Activated CD4-positive, alpha-beta T cell treated with anti-CD3 and anti-CD28 coated beads, Interleukin-2, amount 10 ng/mL, durations not matched to agents 7 days and 5 days (primary cell): ENCODE data around the gene NBEAL1. TPM values are rescaled to one million over a fixed set of nuclear protein-coding genes. Genes with fewer than 3 reads are reported as not detected.
"Not testable (repeated sequence)": the region's sequence is repeated elsewhere in the genome, so short reads cannot be mapped to it uniquely, and the experiment has no call there.

Experiments used
- CTCF ChIA-PET: fragments of 350-600 bp; sonication (Branson Sonifier 250); formaldehyde crosslinking; loops from one replicate; lab custom pipeline; 2021; ENCODE audit warnings: antibody characterized with exemption; lab: Charles Lee
- POLR2A ChIA-PET: fragments of 350-600 bp; sonication (Branson Sonifier 250); formaldehyde crosslinking; loops from one replicate; lab custom pipeline; 2021; ENCODE audit warnings: antibody characterized with exemption; lab: Charles Lee
- DNase-seq: peaks from one replicate; pipeline ENCODE4 v3.0.0-alpha.2; 2020
- H3K27ac Mint-ChIP-seq: one replicate; pipeline ENCODE4 v1.8.0; 2021; ENCODE audit warnings: mild to moderate bottlenecking, moderate library complexity, mixed read lengths
- H3K27me3 Mint-ChIP-seq: one replicate; pipeline ENCODE4 v1.8.0; 2021; ENCODE audit warnings: mixed read lengths
- H3K36me3 Mint-ChIP-seq: one replicate; pipeline ENCODE4 v1.8.0; 2021; ENCODE audit warnings: low read depth, mixed read lengths
- H3K4me1 Mint-ChIP-seq: one replicate; pipeline ENCODE4 v1.8.0; 2021; ENCODE audit warnings: mixed read lengths
- H3K4me3 Mint-ChIP-seq: one replicate; pipeline ENCODE4 v1.8.0; 2021; ENCODE audit warnings: mild to moderate bottlenecking, moderate library complexity, mixed read lengths
- H3K9me3 Mint-ChIP-seq: one replicate; pipeline ENCODE4 v1.8.0; 2021; ENCODE audit warnings: mixed read lengths
- total RNA-seq, 2 experiments: library from RNA; stranded (reverse); gene quantifications; one replicate each; pipeline ENCODE4 v1.2.3, GENCODE V29; 2021

Gene NBEAL1
- 10 to 100 TPM in 1 of 2 experiments, 1 to 10 TPM in 1; 8.3 to 13.2 TPM for total RNA-seq

GRCh38 chr2:203014456-203015199 is at the start of gene NBEAL1:
Gene NBEAL1 (plus strand): TSS chr2:203014875. CDS start chr2:203016385, 1,510 bp downstream.
- peaks cover 39% of the 10 kb centered on the region for H3K4me1 Mint-ChIP-seq
- CTCF ChIA-PET, result interaction anchor here (1.6 kb wide), 1 partner anchor 15 kb away, joined by 3 read pairs; no protein-coding TSS in a partner anchor

GRCh38 chr2:202965810-202966460 is 48.7 kb upstream of the NBEAL1 start:
- CTCF ChIA-PET, result interaction anchor here (0.6 kb wide), 1 partner anchor 32 kb away, joined by 3 read pairs; no protein-coding TSS in a partner anchor
- H3K36me3 Mint-ChIP-seq, result peaks cover 6% of the 10 kb centered on the region
- no peaks in the 10 kb centered on the region for H3K27me3 Mint-ChIP-seq
- POLR2A ChIA-PET, result no interaction called here
- peaks cover 4% of the 10 kb centered on the region for H3K4me1 Mint-ChIP-seq
- no peak overlapping the region for H3K27ac Mint-ChIP-seq
- peak; percentile 25 for DNase-seq
- no peaks in the 10 kb centered on the region for H3K9me3 Mint-ChIP-seq
- no peak overlapping the region for H3K4me3 Mint-ChIP-seq

More at GRCh38 chr2:203014456-203015199, at the start of gene NBEAL1:
- peaks cover 5% of the 10 kb centered on the region for H3K36me3 Mint-ChIP-seq
- peak within 1 kb of the TSS; percentile 79 for H3K4me3 Mint-ChIP-seq
- no peaks in the 10 kb centered on the region for H3K9me3 Mint-ChIP-seq
- DNase-seq, result peak; percentile 96
- H3K27ac Mint-ChIP-seq, result peak within 1 kb of the TSS; percentile 90
- H3K27me3 Mint-ChIP-seq, result peaks cover 15% of the 10 kb centered on the region
- POLR2A ChIA-PET, result interaction anchor here (0.6 kb wide), 1 partner anchor 224 kb away, joined by 4 read pairs; the partner anchor contains the start of gene CYP20A1

GRCh38 chr2:202969404-202969803 is 45.3 kb upstream of the NBEAL1 start:
- H3K9me3 Mint-ChIP-seq, H3K36me3 Mint-ChIP-seq, CTCF ChIA-PET, H3K4me1 Mint-ChIP-seq, H3K4me3 Mint-ChIP-seq, DNase-seq, H3K27ac Mint-ChIP-seq, POLR2A ChIA-PET, H3K27me3 Mint-ChIP-seq: not testable (repeated sequence)

DNA sequence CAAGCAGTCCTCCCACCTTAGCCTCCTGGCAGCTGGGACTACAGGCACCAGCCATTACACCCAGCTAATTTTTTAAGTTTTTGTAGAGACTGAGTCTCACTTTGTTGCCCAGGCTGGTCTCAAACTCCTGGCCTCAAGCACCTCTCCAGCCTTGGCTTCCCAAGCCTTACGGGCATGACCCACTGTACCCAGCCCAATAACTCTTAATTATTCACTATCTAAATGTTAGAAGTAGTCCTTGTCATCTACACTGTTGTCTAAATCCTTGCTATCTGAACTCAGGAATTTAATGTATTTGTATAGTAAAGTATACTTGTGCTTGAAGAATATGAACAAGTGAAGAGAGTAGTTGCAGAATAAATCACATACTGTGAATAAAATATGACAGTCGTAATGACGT is 37.9 kb upstream of the NBEAL1 start:
- DNase-seq, result no peak
- Mint-ChIP-seq H3K27ac (no peak overlapping the region), H3K4me1 (no peaks in the 10 kb centered on the region), H3K36me3 (peaks cover 3% of the 10 kb centered on the region), H3K4me3 (no peak overlapping the region), H3K9me3 (no peaks in the 10 kb centered on the region), H3K27me3 (no peaks in the 10 kb centered on the region)
- ChIA-PET POLR2A (no interaction called here), CTCF (no interaction called here)

- no peak for DNase-seq
- H3K27ac Mint-ChIP-seq, result no peak overlapping the region
- H3K4me3 Mint-ChIP-seq, result no peak overlapping the region
- POLR2A ChIA-PET, result no interaction called here
- no peaks in the 10 kb centered on the region for H3K4me1 Mint-ChIP-seq
- H3K9me3 Mint-ChIP-seq, result no peaks in the 10 kb centered on the region
- peaks cover 9% of the 10 kb centered on the region for H3K36me3 Mint-ChIP-seq
- no peaks in the 10 kb centered on the region for H3K27me3 Mint-ChIP-seq
- CTCF ChIA-PET, result no interaction called here
Observed at GRCh38 chr2:202982779-202983491, 31.7 kb upstream of the NBEAL1 start.

DNA sequence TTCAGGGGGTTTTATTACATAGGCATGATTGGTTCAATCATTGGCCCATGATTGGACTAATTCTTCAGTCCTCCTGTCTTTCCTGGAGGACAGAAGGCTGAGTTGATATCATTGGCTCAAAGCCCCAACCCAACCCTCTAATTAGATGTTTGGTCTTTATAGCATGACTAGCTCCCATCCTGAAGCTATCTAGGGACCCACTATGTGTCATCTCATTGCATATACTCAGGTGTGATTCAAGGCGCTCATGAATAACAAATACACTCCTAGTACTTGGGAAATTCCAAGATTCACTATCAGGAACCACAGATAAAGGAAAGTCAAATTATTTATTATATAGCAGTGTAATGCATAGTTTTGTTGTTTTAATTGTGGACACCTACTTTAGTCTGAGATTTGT is 24.9 kb upstream of the NBEAL1 start:
- Mint-ChIP-seq H3K27me3 (no peaks in the 10 kb centered on the region), H3K4me1 (no peaks in the 10 kb centered on the region), H3K36me3 (no peaks in the 10 kb centered on the region), H3K27ac (no peak overlapping the region), H3K9me3 (no peaks in the 10 kb centered on the region), H3K4me3 (no peak overlapping the region)
- POLR2A ChIA-PET, result no interaction called here
- DNase-seq, result no peak
- CTCF ChIA-PET, result no interaction called here

DNA sequence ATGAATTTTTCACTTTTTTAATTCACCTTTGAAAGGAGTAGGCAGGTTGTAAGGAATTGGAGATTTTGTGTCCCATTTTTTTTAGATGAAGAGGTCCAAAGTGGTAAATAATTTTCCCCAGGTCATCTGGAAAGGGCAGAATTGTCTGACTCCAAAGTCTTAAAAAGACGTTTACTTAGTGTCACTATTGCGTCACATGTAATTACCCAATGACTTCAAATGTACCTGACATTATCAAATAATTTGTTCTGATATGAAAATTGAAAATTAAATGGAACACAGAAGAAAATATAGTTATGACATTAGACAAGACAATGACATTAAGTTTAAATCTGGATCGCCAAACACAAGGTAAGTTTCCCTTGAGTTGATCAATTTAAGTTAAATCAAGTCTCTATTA is 24.2 kb upstream of the NBEAL1 start:
- Mint-ChIP-seq H3K27me3 (no peaks in the 10 kb centered on the region), H3K4me3 (no peak overlapping the region), H3K4me1 (no peaks in the 10 kb centered on the region), H3K9me3 (no peaks in the 10 kb centered on the region), H3K27ac (no peak overlapping the region), H3K36me3 (no peaks in the 10 kb centered on the region)
- POLR2A ChIA-PET, result no interaction called here
- no peak for DNase-seq
- CTCF ChIA-PET, result no interaction called here

DNA sequence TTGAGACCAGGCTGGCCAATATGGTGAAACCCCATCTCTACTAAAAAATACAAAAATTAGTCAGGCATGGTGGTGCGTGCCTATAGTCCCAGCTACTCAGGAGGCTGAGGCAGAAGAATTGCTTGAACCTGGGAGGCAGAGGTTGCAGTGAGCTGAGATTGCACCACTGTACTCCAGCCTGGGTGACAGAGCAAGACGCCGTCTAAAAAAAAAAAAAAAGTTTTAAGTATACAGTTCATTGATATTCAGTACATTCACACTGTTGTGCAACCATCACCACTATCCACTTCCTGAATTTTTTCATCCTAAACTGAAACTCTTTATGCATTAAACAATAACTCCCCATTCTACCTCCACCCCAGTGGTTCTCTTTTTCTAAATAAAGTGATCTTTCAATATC is 17.6 kb upstream of the NBEAL1 start:
- H3K27ac Mint-ChIP-seq, H3K9me3 Mint-ChIP-seq, H3K27me3 Mint-ChIP-seq, H3K36me3 Mint-ChIP-seq, POLR2A ChIA-PET, H3K4me1 Mint-ChIP-seq, DNase-seq, H3K4me3 Mint-ChIP-seq: not testable (repeated sequence)
- CTCF ChIA-PET, result interaction anchor here (1.1 kb wide), 1 partner anchor 31 kb away, joined by 3 read pairs; no protein-coding TSS in a partner anchor

DNA sequence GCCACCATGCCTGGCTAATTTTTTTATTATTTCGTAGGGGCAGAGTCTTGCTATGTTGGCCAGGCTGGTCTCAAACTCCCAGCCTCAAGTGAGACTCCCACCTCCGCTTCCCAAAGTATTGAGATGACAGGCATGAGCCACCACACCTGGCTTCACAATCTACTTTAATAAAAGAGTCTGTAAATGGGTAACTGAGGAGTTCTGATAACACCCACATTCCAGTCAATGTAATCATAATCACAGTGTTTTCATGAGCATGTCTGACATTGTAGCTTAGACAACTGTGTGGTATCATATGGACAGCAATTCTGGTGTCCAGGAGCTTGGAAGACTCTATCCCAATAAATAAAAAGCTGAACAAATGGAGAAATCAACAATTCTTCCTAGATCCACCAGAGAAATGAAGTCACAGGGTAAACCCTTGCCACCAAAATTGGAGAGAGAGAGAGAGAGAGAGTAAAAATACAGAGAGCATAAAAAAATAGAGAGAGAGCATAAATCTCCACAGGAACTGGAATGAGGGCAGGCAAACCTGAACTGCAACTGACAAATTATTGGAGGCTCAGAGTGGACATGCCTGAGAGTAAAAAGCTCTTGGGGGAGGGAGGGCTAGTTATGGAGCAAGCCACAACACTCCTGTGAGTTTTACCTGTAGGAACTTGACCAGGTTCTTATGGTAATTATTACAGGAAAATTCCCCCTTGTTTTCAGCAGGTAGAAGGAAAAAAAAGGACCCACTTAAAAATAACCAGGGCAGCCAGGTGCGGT is 12.4 kb upstream of the NBEAL1 start:
- Mint-ChIP-seq H3K36me3 (no peaks in the 10 kb centered on the region), H3K9me3 (no peaks in the 10 kb centered on the region), H3K27me3 (peaks cover 10% of the 10 kb centered on the region), H3K4me1 (no peaks in the 10 kb centered on the region), H3K27ac (no peak overlapping the region), H3K4me3 (no peak overlapping the region)
- ChIA-PET CTCF (interaction anchor here (0.6 kb wide), 3 partner anchors 27 to 813 kb away, joined by 3 read pairs; no protein-coding TSS in a partner anchor), POLR2A (no interaction called here)
- no peak for DNase-seq

DNA sequence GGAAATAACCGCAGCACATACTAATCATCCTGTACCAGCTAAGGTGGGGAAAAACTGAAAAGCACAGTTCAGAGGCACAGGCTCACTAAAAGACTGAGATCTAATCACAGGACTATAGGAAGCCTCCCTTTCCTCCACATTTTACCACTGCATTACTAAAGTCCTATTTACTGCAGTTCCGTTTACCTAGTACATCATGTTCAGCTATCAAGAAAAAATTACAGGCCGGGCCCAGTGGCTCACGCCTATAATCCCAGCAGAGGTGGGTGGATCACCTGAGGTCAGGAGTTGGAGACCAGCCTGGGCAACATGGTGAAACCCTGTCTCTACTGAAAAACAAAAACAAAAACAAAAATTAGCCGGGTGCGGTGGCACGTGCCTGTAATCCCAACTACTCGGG is 11.0 kb upstream of the NBEAL1 start:
- Mint-ChIP-seq H3K27me3 (peaks cover 10% of the 10 kb centered on the region), H3K4me3 (no peak overlapping the region), H3K9me3 (peaks cover 3% of the 10 kb centered on the region), H3K4me1 (no peaks in the 10 kb centered on the region), H3K36me3 (no peaks in the 10 kb centered on the region), H3K27ac (no peak overlapping the region)
- ChIA-PET CTCF (interaction anchor here (0.6 kb wide), 1 partner anchor 157 kb away, joined by 3 read pairs; no protein-coding TSS in a partner anchor), POLR2A (no interaction called here)
- no peak for DNase-seq

DNA sequence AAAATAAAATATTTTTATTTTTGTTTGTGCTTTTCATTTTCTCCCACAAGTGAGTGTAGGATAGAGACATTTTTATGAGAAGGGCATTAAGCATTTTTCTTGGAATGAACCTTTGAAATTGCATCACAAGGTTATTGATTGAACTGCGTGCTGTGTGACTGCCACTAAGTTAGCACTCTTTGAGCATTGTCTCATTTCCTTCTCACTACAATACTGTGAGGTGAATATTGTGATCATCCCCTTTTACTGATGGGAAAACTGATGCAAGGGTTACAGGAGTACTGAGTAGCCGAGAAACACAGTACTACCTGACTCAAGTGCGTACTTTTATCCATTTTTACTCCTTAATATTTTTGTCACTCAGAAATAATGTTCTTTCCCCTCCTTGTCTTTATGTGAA is 2.0 kb downstream of the NBEAL1 start:
- peaks cover under 1% of the 10 kb centered on the region for H3K27me3 Mint-ChIP-seq
- peaks cover 5% of the 10 kb centered on the region for H3K36me3 Mint-ChIP-seq
- no peak overlapping the region for H3K27ac Mint-ChIP-seq
- ChIA-PET POLR2A (no interaction called here), CTCF (interaction anchor here (1.0 kb wide), 1 partner anchor 29 kb away, joined by 3 read pairs; no protein-coding TSS in a partner anchor)
- no peak for DNase-seq
- H3K4me1 Mint-ChIP-seq, result peaks cover 39% of the 10 kb centered on the region
- no peak overlapping the region for H3K4me3 Mint-ChIP-seq
- H3K9me3 Mint-ChIP-seq, result no peaks in the 10 kb centered on the region

GRCh38 chr2:203018181-203018580 is 3.5 kb downstream of the NBEAL1 start:
- Mint-ChIP-seq H3K27me3 (no peaks in the 10 kb centered on the region), H3K27ac (no peak overlapping the region), H3K4me1 (peaks cover 38% of the 10 kb centered on the region), H3K4me3 (no peak overlapping the region), H3K36me3 (peaks cover 5% of the 10 kb centered on the region), H3K9me3 (no peaks in the 10 kb centered on the region)
- no peak for DNase-seq
- CTCF ChIA-PET, result interaction anchor here (0.6 to 0.7 kb wide), 2 partner anchors 210 to 367 kb away, joined by 3 to 4 read pairs; no protein-coding TSS in a partner anchor
- POLR2A ChIA-PET, result no interaction called here
